Fibroblast of lung (primary cell): ENCODE data around the gene CGA. TPM values are rescaled to one million over a fixed set of nuclear protein-coding genes. Genes with fewer than 3 reads are reported as not detected.
A peak's percentile ranks its signal among the peaks of the same experiment; 100 is the strongest.

Source experiments
- DNase-seq, 2 donors: peaks; one replicate each; pipeline versions ENCODE4 v3.0.0 to v3.0.0-alpha.2; 2010; ENCODE audit warnings: low read depth in 2 of 2
- H2AFZ ChIP-seq: 2 replicates; pipeline ENCODE4 v1.5.1; 2012; ENCODE audit warnings: low read length, control low read depth, inconsistent platforms
- H3K27ac ChIP-seq: 2 replicates; pipeline ENCODE4 v1.5.1; 2011; ENCODE audit warnings: low read length, control low read depth; ENCODE audit not compliant: insufficient read depth
- H3K27me3 ChIP-seq: 2 replicates; pipeline ENCODE4 v1.5.1; 2011; ENCODE audit warnings: mild to moderate bottlenecking, low read length; ENCODE audit not compliant: control insufficient read depth, insufficient read depth
- H3K36me3 ChIP-seq: 2 replicates; pipeline ENCODE4 v1.5.1; 2011; ENCODE audit warnings: low read length; ENCODE audit not compliant: control insufficient read depth, insufficient read depth
- H3K4me1 ChIP-seq: 2 replicates; pipeline ENCODE4 v1.5.1; 2011; ENCODE audit warnings: low read length; ENCODE audit not compliant: control insufficient read depth, insufficient read depth; ENCODE audit errors: extremely low read depth
- H3K4me2 ChIP-seq: 2 replicates; pipeline ENCODE4 v1.5.1; 2011; ENCODE audit warnings: low read length, control low read depth; ENCODE audit not compliant: insufficient read depth; ENCODE audit errors: extremely low read depth
- H3K4me3 ChIP-seq, 4 experiments: fragments of 200-600 bp in 1 of 4; sonication (generic) in 1 of 4; replicated peaks in 1 of 4; 2 replicates each; pipeline ENCODE4 v1.5.1; 2011 to 2016; ENCODE audit warnings: low read length in 4 of 4, low read depth in 3 of 4, mild to moderate bottlenecking in 3 of 4, control low read depth in 2 of 4, inconsistent platforms in 1 of 4, mixed read lengths in 1 of 4; ENCODE audit not compliant: insufficient read depth in 1 of 4; ENCODE audit errors: control extremely low read depth in 1 of 4
- H3K79me2 ChIP-seq: 2 replicates; pipeline ENCODE4 v1.5.1; 2012; ENCODE audit warnings: mild to moderate bottlenecking, low read length, inconsistent platforms; ENCODE audit not compliant: control insufficient read depth, insufficient read depth
- H3K9ac ChIP-seq: 2 replicates; pipeline ENCODE4 v1.5.1; 2011; ENCODE audit warnings: mild to moderate bottlenecking, low read length, control low read depth; ENCODE audit not compliant: insufficient read depth
- H3K9me3 ChIP-seq: 2 replicates; pipeline ENCODE4 v1.5.1; 2012; ENCODE audit warnings: low read depth, low read length; ENCODE audit not compliant: control insufficient read depth, insufficient read depth
- H4K20me1 ChIP-seq: 2 replicates; pipeline ENCODE4 v1.5.1; 2011; ENCODE audit warnings: low read length; ENCODE audit not compliant: control insufficient read depth, insufficient read depth; ENCODE audit errors: extremely low read depth
- CTCF ChIP-seq, 2 donors: IDR thresholded peaks in 1 of 2; conservative IDR thresholded peaks in 1 of 2; 1 replicate in 1 of 2; 2 replicates in 1 of 2; pipeline ENCODE4 v1.5.1; 2011 to 2012; ENCODE audit warnings: low read length in 2 of 2, control low read depth in 1 of 2, inconsistent platforms in 1 of 2, low read depth in 1 of 2, mild to moderate bottlenecking in 1 of 2
- EZH2 ChIP-seq: IDR thresholded peaks from 2 replicates; pipeline ENCODE4 v1.5.1; 2012; ENCODE audit warnings: low read length, control low read depth, mild to moderate bottlenecking; ENCODE audit errors: missing control alignments
- polyA plus RNA-seq, 2 donors: library from polyadenylated mRNA; depleted of rRNA in 1 of 2; stranded (reverse) in 1 of 2; unstranded in 1 of 2; fragments of >200 nt; gene quantifications; 2 replicates each; pipeline ENCODE4 v1.2.1, GENCODE V29; 2011 to 2012; ENCODE audit warnings: missing spikeins in 1 of 2
- total RNA-seq: library from RNA; depleted of rRNA; stranded (reverse); fragments of >200 nt; gene quantifications from 2 replicates; pipeline ENCODE4 v1.2.1, GENCODE V29; 2014

Gene CGA
- total and polyA plus RNA-seq, 2 donors (not counting 1 experiment from before 2014, with no cell fraction given) = 0.18 TPM; not detected in 1

GRCh38 chr6:87070741-87071140 lies 24.2 kb downstream of the CGA start:
- no peak overlapping the region for H3K4me2 ChIP-seq

GRCh38 chr6:87068795-87069194 lies 26.1 kb downstream of the CGA start:
- H4K20me1 ChIP-seq = no peaks in the 10 kb centered on the region
- H3K4me2 ChIP-seq = no peak overlapping the region
- H3K79me2 ChIP-seq = no peaks in the 10 kb centered on the region
- H2AFZ ChIP-seq = no peak overlapping the region
- no peaks in the 10 kb centered on the region for H3K4me1 ChIP-seq
- TF ChIP-seq CTCF (conservative IDR thresholded peaks at IDR 0.05 in 1 of 2, IDR thresholded peaks at IDR 0.05 in 1 of 2; ENCODE audit: low read depth in 1 of 2, low read length in 2 of 2) = no peak
- no peaks in the 10 kb centered on the region for H3K27me3 ChIP-seq
- no peaks in the 10 kb centered on the region for H3K36me3 ChIP-seq
- no peaks in the 10 kb centered on the region for H3K9me3 ChIP-seq
- no peak overlapping the region for H3K27ac ChIP-seq
- no peak overlapping the region for H3K9ac ChIP-seq
- DNase-seq = no peak
- no peak overlapping the region for H3K4me3 ChIP-seq

More at GRCh38 chr6:87070741-87071140, 24.2 kb downstream of the CGA start:
- Histone ChIP-seq H3K36me3 (no peaks in the 10 kb centered on the region), H3K27ac (no peak overlapping the region), H4K20me1 (no peaks in the 10 kb centered on the region), H3K9me3 (no peaks in the 10 kb centered on the region), H2AFZ (no peak overlapping the region), H3K9ac (no peak overlapping the region), H3K4me3 (no peak overlapping the region), H3K27me3 (no peaks in the 10 kb centered on the region), H3K79me2 (no peaks in the 10 kb centered on the region), H3K4me1 (no peaks in the 10 kb centered on the region)
- no peak for DNase-seq
- TF ChIP-seq EZH2 (no peak), CTCF (conservative IDR thresholded peaks at IDR 0.05 in 1 of 2, IDR thresholded peaks at IDR 0.05 in 1 of 2; ENCODE audit: low read depth in 1 of 2, low read length in 2 of 2) (no peak)

- Histone ChIP-seq H3K4me2 (peak overlapping the region; percentile 59), H3K79me2 (no peaks in the 10 kb centered on the region), H2AFZ (peak overlapping the region; percentile 26), H3K9me3 (no peaks in the 10 kb centered on the region), H3K36me3 (no peaks in the 10 kb centered on the region), H3K4me1 (no peaks in the 10 kb centered on the region), H3K27me3 (peaks cover 3% of the 10 kb centered on the region), H4K20me1 (no peaks in the 10 kb centered on the region), H3K4me3 (peak overlapping the region in 3 of 4 experiments; percentile 10 to 15 (median 14)), H3K9ac (no peak overlapping the region), H3K27ac (no peak overlapping the region)
- peak; percentile 60 to 76 for DNase-seq
- TF ChIP-seq CTCF (conservative IDR thresholded peaks at IDR 0.05 in 1 of 2, IDR thresholded peaks at IDR 0.05 in 1 of 2; ENCODE audit: low read depth in 1 of 2, low read length in 2 of 2) = peak; percentile 50 to 74
- TF ChIP-seq EZH2 = no peak
Observed at GRCh38 chr6:87066449-87067333, 28.2 kb downstream of the CGA start.
